GDM1 (cell line): Measurements from ENCODE around the gene ITPR2.
"Not testable (repeated sequence)": the region's sequence is repeated elsewhere in the genome, so short reads cannot be mapped to it uniquely, and the experiment has no call there.

Source experiments
- DNase-seq: peaks from one replicate; lab custom pipeline; 2025; lab: John Stamatoyannopoulos, UW

The ITPR2 gene

DNA sequence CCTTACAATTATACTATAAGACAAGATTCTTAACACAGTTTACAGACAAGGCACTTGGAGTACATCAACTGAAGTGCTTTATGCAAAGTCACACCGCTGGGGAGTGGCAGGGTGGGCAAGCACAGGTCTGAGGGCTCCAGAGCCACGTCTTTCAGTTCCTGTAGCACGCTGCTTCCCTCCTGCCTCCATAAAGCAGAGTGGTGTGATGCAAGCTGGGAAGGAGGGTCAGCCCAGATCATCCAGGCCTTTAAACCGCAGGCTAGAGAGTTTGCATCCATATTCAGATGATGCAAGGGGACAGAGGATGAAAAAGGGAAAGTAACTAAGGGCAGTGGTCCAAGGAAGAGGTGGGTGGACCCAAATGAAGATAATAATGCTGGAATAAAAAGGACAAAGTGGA lies 132.6 kb downstream of the ITPR2 start:
- no peak for DNase-seq

DNA sequence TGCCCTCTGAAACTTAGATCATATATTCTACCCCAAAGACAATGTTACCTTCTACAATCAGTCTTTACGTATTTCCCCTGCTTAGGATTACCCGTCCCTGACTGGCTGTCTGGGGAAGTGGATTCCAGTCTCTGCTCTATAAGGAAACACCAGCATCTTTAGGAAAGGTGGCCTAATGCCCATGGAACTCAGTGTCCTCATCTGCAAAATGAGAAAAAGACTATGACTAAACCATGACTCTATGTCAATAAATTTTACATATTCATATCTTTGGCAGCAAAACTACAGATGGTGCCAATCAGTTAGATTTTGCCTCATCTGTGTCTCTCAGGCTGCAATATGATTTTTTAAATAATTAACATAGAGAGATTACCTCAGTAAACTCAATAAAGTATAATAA lies 133.8 kb downstream of the ITPR2 start:
- no peak for DNase-seq

DNA sequence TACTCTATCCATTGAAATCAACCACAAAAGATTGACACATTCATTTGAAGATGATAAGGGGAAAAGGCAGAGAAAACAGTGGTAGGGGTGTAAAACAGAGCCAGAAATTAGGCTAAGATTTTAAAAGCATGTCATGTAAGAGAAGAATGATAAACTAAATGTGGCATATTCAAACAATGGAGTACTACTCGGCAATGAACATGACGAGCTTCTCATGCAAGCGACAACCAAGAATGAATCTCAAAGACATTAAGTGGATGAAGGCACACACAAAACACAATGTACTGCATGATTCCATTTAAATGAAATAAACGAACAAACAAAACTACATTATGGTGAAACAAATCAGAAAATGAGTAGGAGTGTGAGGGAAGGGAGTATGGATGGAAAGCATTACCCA lies 134.8 kb downstream of the ITPR2 start:
- no peak for DNase-seq

GRCh38 chr12:26697217-26697616 lies 135.8 kb downstream of the ITPR2 start:
- no peak for DNase-seq

DNA sequence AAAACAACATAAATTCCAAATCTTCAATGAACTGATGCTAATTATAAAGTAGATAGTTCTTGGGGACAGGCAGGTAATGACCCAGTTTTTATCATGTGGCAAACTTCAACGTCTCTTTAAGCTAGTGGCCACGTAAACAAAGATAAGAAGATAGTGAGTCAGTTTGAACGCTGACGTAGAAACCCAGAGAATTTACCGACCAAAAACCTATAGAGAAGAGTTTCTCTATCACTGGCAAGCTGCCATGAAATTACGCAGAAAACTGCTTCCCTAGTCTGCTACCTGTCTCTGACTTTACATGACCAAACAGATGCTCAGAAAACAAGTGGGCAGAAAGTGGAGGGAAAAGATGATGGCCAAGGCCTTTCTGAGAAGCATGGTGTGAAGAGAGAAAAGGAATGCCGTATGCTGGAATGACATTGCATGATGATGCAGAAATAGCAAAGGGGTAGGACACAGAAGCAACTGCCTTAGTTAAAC lies 136.3 kb downstream of the ITPR2 start:
- DNase-seq, result no peak

DNA sequence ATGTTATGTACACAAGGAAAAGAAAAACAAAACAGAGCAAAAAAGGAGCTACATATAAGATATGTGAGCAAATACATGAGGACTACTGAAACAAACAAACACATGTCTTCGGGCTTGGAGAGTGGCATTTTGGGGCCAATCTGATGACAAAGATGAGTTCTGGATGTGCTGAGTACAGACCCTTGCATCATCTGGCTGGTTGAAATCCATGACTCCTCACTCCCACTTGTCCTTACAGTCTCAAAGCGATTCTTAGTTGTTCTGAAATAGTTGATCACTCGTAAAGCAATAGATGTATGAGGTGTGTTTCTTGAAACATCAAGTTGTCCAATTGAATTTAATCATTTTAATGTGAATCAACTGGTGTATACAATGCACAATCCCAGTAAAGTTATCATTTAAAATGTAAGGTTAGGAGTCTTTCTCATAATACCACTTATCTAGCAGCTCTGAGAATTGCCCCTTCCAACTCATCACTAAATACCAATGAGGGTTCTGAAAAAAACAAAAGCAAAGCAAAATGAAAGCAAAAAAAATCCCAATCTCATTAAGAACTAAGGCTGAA lies 136.9 kb downstream of the ITPR2 start:
- DNase-seq, result no peak

DNA sequence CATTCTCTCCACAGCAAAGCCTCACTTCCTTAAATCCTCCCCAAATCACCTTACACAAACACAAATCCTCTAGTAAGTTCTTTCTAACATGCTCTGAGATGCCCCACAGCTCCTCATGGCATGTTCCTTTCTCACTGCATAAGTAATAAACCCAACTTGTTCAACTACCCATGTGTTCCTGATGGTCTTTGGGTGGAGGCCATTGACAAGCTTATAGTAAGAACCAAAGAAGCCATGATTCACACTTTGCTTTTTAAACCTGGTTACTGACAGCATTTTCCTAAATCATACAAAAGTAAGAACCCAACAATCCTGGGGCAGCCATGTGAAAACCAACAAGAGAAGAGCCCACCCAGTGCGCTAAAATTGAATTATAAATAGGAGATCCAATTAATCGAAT lies 138.6 kb downstream of the ITPR2 start:
- DNase-seq, result no peak

GRCh38 chr12:26692407-26692806 lies 140.6 kb downstream of the ITPR2 start:
- DNase-seq, result no peak

- no peak for DNase-seq
Observed at GRCh38 chr12:26691234-26691970, 141.6 kb downstream of the ITPR2 start.

- DNase-seq, result no peak
Observed at GRCh38 chr12:26690601-26691000, 142.4 kb downstream of the ITPR2 start.

GRCh38 chr12:26689281-26689841 lies 143.6 kb downstream of the ITPR2 start:
- DNase-seq, result no peak

DNA sequence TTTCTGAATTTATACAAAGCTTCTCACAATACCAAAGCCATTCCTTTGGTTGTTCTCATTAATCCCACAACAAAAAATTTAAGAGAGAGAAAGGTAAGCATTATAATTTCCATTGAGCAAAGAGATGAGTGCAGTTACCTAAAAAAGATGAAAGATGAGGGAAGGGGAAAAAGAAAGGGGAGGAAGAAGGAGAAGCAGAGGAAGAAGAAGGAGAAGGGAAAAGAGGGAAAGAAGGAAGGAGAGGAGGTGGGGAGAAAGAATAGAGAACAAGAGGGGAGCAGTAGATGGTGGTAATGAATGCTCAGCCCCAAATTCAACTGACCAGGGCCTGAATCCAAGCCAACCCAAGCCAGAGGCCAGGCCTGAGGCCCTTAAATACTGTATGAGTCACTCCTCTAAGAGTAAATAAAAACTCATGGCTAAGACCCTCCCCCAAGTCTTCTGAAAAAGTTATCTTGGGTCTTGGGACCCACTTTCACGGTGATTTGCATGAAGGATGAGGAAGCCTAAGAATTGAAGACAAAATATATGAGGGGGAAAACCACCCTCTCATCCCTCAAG lies 144.6 kb downstream of the ITPR2 start:
- no peak for DNase-seq

DNA sequence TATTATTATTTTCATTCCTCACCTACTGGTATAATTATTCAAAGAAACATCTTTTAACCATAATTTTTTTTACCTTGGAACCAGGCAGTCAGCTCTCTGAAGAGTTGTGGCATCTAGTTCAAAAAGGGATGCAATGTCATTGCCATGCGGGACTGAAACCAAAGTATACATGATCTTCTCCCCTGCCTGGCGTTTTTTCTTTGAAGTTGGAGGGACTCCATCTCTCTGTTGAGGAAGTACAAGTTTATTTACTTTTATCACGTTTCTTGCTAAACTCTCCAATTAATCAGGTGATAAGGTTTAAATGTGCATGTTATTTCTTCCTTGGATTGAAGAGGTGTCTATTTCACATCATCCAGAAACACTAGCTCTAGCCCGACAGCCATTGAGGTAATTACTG lies 146.6 kb downstream of the ITPR2 start:
- no peak for DNase-seq

- DNase-seq, result no peak
Observed at GRCh38 chr12:26684101-26684500, 148.9 kb downstream of the ITPR2 start.

- DNase-seq, result no peak
Observed at GRCh38 chr12:26683443-26683842, 149.6 kb downstream of the ITPR2 start.

DNA sequence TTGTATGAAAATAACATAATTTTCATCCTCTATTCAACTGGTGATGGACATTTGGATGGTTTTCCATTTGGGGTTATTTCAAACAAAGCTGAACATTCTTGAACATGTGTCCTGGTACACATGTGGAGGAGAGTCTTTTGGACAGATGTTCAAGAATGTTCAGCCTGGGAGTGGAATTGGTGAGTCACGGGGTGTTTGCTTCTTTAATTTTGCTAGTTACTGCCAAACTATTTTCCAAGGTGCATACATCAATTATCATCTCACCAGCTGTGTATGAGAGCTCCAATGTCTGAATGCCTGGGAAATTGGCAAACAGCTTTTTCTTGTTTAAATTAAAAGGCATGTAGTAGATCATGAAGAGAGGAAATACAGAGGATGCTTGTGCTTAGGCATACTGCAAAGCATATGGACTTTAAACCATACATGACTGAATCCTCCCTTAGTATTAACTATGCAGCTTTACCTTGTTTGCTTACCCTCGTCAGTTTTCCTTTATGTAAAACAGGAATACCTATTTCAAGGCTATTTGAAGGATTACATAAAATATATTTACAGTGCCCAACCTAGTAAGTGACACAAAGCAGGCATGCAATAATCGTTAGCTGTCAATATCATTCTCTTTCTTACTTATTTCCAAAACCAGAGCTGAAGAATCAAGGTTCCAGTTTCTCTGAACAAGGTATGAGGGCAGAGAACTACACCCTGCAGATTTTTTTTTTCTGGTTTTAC lies 152.1 kb downstream of the ITPR2 start:
- DNase-seq, result no peak

DNA sequence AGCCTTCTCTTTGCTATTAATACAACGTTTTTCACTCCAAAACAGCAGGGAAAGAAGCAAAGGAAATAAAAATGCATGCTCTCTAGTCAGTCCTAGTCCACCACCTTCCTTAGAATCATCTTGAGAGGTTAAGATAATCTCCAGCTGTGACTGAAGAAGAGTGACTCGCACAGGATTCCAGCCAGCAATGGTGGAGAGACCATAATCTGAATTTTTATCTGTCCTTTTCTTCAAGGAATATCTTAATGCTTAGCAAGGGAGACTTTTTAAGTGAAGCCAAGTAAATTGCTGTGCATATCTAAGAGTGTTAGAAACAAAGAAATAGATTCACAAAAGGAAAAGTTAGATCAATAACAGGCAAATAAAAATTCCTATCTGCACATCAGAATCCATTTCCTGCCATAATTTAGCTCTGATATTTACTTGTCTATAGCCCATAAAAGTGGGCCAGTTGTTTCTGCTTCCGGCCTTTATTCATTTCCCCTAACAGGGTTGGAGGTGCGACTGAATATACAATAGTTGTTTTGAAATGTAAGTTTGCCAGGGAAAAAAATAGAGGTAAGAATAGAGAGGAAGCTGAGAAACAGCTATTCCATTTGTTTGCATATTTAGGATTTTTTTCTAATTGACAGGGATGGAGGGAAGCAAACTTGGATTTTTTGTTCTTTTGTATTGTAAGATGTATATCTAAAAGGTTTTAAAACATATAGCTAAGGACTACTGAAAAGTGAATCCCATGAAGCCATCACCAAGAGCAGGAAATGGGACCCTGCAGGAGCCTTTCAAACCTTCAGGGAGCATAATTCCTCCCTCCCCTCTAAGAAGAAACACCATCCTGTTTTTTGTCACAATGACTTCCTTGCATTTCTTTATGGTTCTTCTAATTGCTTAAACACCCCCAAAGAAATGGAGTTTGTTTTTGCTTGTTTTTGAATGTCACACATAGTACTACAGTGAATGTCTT lies 154.0 kb downstream of the ITPR2 start:
- DNase-seq, result no peak

GRCh38 chr12:26671487-26671886 lies 161.5 kb downstream of the ITPR2 start:
- not testable (repeated sequence) for DNase-seq

- DNase-seq, result no peak
Observed at GRCh38 chr12:26668847-26669246, 164.1 kb downstream of the ITPR2 start.

GRCh38 chr12:26668230-26668629 lies 164.8 kb downstream of the ITPR2 start:
- DNase-seq, result no peak

- no peak for DNase-seq
Observed at GRCh38 chr12:26666286-26666685, 166.7 kb downstream of the ITPR2 start.
